Vagina (tissue), 2 donors: Measurements from ENCODE around the gene C6orf132. TPM values are rescaled to one million over a fixed set of nuclear protein-coding genes. Genes with fewer than 3 reads are reported as not detected.
A peak's percentile ranks its signal among the peaks of the same experiment; 100 is the strongest.

Source experiments
- DNase-seq, 2 donors: peaks; one replicate each; pipeline ENCODE4 v3.0.0-alpha.2; 2017; ENCODE audit errors: extremely low spot score in 2 of 2
- H3K27ac ChIP-seq: fragments of 200-600 bp; sonication (generic); one replicate; pipeline ENCODE4 v1.5.1; 2019
- H3K27me3 ChIP-seq: fragments of 200-600 bp; sonication (generic); one replicate; pipeline ENCODE4 v1.5.1; 2019
- H3K36me3 ChIP-seq, 2 donors: fragments of 200-600 bp; sonication (generic); one replicate each; pipeline ENCODE4 v1.5.1; 2017 to 2019
- H3K4me1 ChIP-seq: fragments of 200-600 bp; sonication (generic); one replicate; pipeline ENCODE4 v1.5.1; 2019
- H3K4me3 ChIP-seq, 2 donors: fragments of 200-600 bp; sonication (generic); 1 replicate in 1 of 2; 2 replicates in 1 of 2; pipeline ENCODE4 v1.5.1; 2016 to 2019
- H3K9me3 ChIP-seq: fragments of 200-600 bp; sonication (generic); one replicate; pipeline ENCODE4 v1.5.1; 2019
- POLR2A ChIP-seq, 2 donors: fragments of 450-650 bp; IDR thresholded peaks; one replicate each; pipeline ENCODE4 v1.6.1; 2017; ENCODE audit warnings: antibody characterized with exemption in 2 of 2, mild to moderate bottlenecking in 2 of 2, moderate library complexity in 2 of 2
- POLR2AphosphoS5 ChIP-seq, 2 donors: sonication (generic); formaldehyde crosslinking; IDR thresholded peaks; one replicate each; pipeline ENCODE4 v1.9.0; 2017; ENCODE audit warnings: antibody characterized with exemption in 2 of 2, mild to moderate bottlenecking in 2 of 2, low read depth in 1 of 2; ENCODE audit not compliant: insufficient read depth in 1 of 2
- intact Hi-C: fragments of 100-400 bp; cut with DNase I; formaldehyde crosslinking; loops from one replicate; pipeline ENCODE4 v1.15.1; 2023
- total RNA-seq: library from RNA; depleted of rRNA; stranded (reverse); fragments of >200 nt; gene quantifications from one replicate; pipeline ENCODE4 v1.2.3, GENCODE V29; 2016
- TF ChIP-seq, protein P1 (sequence below), 3 experiments: fragments of 450-650 bp in 2 of 3; fragments of 200-600 bp in 1 of 3; sonication (generic) in 1 of 3; IDR thresholded peaks; one replicate each; pipeline ENCODE4 v1.5.1; 2017 to 2019; ENCODE audit warnings: antibody characterized with exemption in 3 of 3, mild to moderate bottlenecking in 2 of 3, moderate library complexity in 2 of 3

Gene C6orf132
- total RNA-seq, 1 donor from 2014 or later, result 78.6 TPM

DNA sequence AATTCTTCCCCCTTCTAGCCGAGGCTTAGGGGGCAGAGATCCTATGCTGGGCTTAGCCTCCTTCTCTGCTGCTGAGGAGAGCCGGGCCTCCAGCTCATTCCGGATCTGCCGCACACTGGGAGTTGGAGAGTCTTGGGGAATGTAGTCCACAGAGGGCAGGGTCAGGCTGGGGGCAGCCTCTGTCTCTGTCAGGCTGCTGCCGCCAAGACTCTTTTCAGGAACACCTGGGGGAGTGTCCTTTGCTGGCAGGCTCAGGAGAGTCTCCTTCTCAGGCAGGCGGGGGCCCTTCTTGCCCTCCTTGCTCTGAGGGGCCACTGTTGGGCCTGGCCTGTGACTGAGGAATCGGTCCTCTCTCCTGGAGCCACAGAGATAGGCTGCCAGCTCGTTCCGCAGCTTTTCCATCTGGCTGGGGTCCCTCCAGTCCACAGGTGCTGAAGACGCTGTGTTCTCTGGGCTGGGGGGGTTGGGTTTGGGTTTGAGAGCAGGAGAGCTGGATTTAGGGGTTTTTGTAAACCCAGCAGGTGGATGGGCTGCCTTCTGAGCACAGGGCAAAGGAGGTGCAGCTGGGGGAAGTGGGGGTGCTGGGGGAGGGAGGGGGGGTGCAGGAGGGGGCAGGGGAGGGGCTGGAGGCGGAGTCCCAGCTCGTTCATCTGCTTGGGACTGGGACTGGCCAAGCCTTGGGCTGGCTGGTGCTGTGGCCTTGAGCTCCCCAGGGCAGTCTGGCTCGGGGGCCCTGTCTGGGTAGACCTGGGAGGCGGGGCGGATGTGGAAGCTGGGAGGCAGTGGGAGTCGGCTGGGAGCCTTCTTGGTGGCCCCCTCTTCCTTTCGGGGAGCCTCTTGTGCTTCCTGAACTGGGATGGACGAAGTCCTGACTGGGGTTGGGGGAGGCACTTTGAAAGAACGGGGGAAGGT is 36.1 kb downstream of the C6orf132 start:
- Histone ChIP-seq H3K36me3 (no peaks in the 10 kb centered on the region), H3K27ac (no peak overlapping the region), H3K27me3 (no peaks in the 10 kb centered on the region), H3K4me1 (peaks cover 36% of the 10 kb centered on the region), H3K4me3 (no peak overlapping the region), H3K9me3 (no peaks in the 10 kb centered on the region)
- TF ChIP-seq POLR2A (IDR thresholded peaks at IDR 0.05), result no peak
- no peak for TF ChIP-seq POLR2AphosphoS5 (IDR thresholded peaks at IDR 0.05; ENCODE audit: insufficient read depth in 1 of 2, low read depth in 1 of 2)
- TF ChIP-seq, protein P1, sequence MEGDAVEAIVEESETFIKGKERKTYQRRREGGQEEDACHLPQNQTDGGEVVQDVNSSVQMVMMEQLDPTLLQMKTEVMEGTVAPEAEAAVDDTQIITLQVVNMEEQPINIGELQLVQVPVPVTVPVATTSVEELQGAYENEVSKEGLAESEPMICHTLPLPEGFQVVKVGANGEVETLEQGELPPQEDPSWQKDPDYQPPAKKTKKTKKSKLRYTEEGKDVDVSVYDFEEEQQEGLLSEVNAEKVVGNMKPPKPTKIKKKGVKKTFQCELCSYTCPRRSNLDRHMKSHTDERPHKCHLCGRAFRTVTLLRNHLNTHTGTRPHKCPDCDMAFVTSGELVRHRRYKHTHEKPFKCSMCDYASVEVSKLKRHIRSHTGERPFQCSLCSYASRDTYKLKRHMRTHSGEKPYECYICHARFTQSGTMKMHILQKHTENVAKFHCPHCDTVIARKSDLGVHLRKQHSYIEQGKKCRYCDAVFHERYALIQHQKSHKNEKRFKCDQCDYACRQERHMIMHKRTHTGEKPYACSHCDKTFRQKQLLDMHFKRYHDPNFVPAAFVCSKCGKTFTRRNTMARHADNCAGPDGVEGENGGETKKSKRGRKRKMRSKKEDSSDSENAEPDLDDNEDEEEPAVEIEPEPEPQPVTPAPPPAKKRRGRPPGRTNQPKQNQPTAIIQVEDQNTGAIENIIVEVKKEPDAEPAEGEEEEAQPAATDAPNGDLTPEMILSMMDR (IDR thresholded peaks at IDR 0.05), result no peak
- intact Hi-C loops, result no loop called here
- DNase-seq, result no peak

DNA sequence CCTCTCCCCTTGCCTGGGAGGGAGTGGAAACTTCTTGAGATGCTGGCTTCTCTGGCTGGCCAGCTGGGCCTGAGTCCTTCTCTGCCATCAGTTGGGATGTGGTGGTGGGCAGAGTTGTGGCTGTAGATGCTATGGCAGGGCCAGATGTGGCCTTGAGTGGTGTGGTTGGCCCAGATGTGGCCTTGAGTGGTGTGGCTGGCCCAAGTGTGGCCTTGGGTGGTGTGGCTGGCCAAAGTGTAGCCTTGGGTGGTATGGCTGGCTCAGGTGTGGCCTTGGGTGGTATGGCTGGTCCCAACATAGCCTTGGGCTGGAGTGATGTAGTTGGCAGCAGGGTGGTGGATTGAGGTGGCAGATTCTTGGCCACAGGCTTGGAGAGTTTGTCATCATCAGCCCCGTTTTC is 36.7 kb downstream of the C6orf132 start:
- intact Hi-C loops, result no loop called here
- no peaks in the 10 kb centered on the region for H3K36me3 ChIP-seq
- H3K27me3 ChIP-seq, result no peaks in the 10 kb centered on the region
- no peak for DNase-seq
- H3K4me1 ChIP-seq, result peaks cover 43% of the 10 kb centered on the region
- no peak for TF ChIP-seq POLR2AphosphoS5 (IDR thresholded peaks at IDR 0.05; ENCODE audit: insufficient read depth in 1 of 2, low read depth in 1 of 2)
- TF ChIP-seq, protein P1 (IDR thresholded peaks at IDR 0.05), result no peak
- no peak for TF ChIP-seq POLR2A (IDR thresholded peaks at IDR 0.05)
- H3K27ac ChIP-seq, result no peak overlapping the region
- no peaks in the 10 kb centered on the region for H3K9me3 ChIP-seq
- H3K4me3 ChIP-seq, result no peak overlapping the region

DNA sequence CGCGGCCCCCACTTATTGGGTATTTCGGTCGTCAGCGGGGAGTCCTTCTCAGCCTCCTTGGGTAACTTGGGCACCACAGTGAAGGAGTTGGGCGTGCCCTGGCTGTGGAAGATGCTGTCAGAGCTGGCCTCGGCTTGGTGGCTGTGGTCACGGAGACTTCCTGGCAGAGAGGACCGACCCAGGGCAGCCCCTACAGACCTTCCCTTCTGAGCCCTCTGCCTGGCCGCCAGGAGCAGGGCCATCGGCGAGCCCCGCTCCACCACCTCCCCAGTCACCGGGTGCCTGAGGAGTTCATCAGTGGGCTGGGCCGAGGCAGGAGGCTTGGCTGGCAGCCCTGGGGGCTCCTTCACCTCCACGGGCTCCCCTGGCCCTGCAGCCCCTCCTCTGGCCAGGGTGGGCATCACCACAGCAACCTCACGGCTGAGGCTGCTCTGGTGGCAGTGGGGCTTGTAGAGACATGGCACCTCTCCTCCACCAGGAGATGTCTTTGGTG is 37.2 kb downstream of the C6orf132 start:
- Histone ChIP-seq H3K9me3 (no peaks in the 10 kb centered on the region), H3K4me3 (peak overlapping the region in 1 of 2 donors; percentile 42), H3K36me3 (no peaks in the 10 kb centered on the region), H3K27ac (no peak overlapping the region), H3K4me1 (peaks cover 48% of the 10 kb centered on the region), H3K27me3 (no peaks in the 10 kb centered on the region)
- TF ChIP-seq POLR2AphosphoS5 (IDR thresholded peaks at IDR 0.05; ENCODE audit: insufficient read depth in 1 of 2, low read depth in 1 of 2) (no peak), POLR2A (IDR thresholded peaks at IDR 0.05) (no peak)
- TF ChIP-seq, protein P1 (IDR thresholded peaks at IDR 0.05), result no peak
- DNase-seq, result no peak
- intact Hi-C loops, result no loop called here

DNA sequence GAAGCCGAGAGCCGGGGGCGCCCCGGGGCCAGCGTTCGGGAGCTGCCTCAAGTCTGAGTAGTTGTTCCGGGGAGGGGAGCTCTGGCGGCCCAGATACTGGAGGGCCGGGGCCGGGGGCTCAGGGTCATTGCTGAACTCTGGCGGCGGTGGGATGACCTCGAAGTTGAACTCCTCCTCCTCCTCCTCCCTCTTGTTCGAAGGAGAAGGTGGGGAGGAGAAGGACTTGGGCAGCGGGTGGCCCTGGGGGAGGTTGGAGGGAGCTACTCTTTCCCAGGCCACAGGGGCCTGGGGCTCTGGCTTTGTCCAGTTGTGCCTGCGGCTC is 37.7 kb downstream of the C6orf132 start:
- intact Hi-C loops, result no loop called here
- peak overlapping the region; percentile 66 for H3K27ac ChIP-seq
- no peaks in the 10 kb centered on the region for H3K36me3 ChIP-seq
- DNase-seq, result no peak
- H3K4me1 ChIP-seq, result peaks cover 53% of the 10 kb centered on the region
- peak overlapping the region; percentile 25 to 42 for H3K4me3 ChIP-seq
- no peaks in the 10 kb centered on the region for H3K27me3 ChIP-seq
- TF ChIP-seq, protein P1 (IDR thresholded peaks at IDR 0.05), result no peak
- TF ChIP-seq POLR2AphosphoS5 (IDR thresholded peaks at IDR 0.05; ENCODE audit: insufficient read depth in 1 of 2, low read depth in 1 of 2) (no peak), POLR2A (IDR thresholded peaks at IDR 0.05) (no peak)
- no peaks in the 10 kb centered on the region for H3K9me3 ChIP-seq
